ENCODE data around the gene GRIK3.

GRCh38 chr1:36975642-36976041 is 58.7 kb downstream of the GRIK3 start:
- TF ChIP-seq CTCF (conservative IDR thresholded peaks at IDR 0.05; ENCODE audit: low read depth in 2 of 2) (no peak), EZH2phosphoT487 (IDR thresholded peaks at IDR 0.05; ENCODE audit: unreplicated experiment) (no peak), POLR2AphosphoS5 (IDR thresholded peaks at IDR 0.05; ENCODE audit: low read depth) (no peak), EZH2 (IDR thresholded peaks at IDR 0.05; ENCODE audit: low read depth, unreplicated experiment) (no peak), CREB1 (CRISPR knock-in tag; IDR thresholded peaks at IDR 0.05; ENCODE audit: low read depth) (no peak)
- TF ChIP-seq, protein P1, sequence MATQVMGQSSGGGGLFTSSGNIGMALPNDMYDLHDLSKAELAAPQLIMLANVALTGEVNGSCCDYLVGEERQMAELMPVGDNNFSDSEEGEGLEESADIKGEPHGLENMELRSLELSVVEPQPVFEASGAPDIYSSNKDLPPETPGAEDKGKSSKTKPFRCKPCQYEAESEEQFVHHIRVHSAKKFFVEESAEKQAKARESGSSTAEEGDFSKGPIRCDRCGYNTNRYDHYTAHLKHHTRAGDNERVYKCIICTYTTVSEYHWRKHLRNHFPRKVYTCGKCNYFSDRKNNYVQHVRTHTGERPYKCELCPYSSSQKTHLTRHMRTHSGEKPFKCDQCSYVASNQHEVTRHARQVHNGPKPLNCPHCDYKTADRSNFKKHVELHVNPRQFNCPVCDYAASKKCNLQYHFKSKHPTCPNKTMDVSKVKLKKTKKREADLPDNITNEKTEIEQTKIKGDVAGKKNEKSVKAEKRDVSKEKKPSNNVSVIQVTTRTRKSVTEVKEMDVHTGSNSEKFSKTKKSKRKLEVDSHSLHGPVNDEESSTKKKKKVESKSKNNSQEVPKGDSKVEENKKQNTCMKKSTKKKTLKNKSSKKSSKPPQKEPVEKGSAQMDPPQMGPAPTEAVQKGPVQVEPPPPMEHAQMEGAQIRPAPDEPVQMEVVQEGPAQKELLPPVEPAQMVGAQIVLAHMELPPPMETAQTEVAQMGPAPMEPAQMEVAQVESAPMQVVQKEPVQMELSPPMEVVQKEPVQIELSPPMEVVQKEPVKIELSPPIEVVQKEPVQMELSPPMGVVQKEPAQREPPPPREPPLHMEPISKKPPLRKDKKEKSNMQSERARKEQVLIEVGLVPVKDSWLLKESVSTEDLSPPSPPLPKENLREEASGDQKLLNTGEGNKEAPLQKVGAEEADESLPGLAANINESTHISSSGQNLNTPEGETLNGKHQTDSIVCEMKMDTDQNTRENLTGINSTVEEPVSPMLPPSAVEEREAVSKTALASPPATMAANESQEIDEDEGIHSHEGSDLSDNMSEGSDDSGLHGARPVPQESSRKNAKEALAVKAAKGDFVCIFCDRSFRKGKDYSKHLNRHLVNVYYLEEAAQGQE (IDR thresholded peaks at IDR 0.05; ENCODE audit: unreplicated experiment) = no peak
- TF ChIP-seq, protein P2, sequence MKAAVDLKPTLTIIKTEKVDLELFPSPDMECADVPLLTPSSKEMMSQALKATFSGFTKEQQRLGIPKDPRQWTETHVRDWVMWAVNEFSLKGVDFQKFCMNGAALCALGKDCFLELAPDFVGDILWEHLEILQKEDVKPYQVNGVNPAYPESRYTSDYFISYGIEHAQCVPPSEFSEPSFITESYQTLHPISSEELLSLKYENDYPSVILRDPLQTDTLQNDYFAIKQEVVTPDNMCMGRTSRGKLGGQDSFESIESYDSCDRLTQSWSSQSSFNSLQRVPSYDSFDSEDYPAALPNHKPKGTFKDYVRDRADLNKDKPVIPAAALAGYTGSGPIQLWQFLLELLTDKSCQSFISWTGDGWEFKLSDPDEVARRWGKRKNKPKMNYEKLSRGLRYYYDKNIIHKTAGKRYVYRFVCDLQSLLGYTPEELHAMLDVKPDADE (IDR thresholded peaks at IDR 0.05) = no peak
